GM19238 (cell line): ENCODE measurements around the gene ZNF711.
"Not testable (repeated sequence)": the region's sequence is repeated elsewhere in the genome, so short reads cannot be mapped to it uniquely, and the experiment has no call there.

ENCODE experiments used
- DNase-seq: peaks from one replicate; pipeline ENCODE4 v3.0.0; 2011; ENCODE audit warnings: low spot score; ENCODE audit not compliant: insufficient read length

The ZNF711 gene

DNA sequence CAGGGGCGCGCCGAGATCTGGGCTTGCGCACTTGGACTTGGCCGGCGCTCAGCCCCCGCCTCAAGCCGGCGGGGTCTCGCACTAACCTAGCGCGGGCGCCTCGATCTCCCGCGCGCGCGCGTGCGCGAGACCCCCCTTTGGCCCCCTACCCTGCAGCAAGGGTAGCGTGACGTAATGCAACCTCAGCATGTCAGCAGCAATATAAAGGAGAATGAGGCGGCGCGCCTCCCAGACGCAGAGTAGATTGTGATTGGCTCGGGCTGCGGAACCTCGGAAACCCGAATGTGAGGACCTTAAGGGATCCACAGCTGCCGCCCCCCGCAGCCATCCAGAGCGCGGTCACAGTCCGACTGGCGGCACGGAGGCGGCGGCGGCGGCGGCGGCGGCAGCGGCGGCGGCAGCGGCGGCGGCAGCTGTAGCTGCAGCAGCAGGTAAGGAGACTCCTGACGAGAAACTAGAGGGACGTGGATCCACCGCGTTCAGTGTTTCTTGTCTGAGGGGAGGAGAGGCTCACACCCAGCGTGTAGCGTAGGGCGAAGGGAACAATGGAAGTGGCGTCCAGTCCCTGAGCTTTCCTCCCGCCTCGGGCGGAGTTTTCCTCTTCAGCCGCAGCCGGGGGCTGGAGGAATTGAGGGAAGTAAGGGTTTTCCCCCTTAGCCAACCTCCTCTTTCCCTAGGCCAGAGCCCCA lies at the start of gene ZNF711, which contains the start of gene SATL1:
ZNF711 (plus strand) TSS at position 231 of the 689 bp plus-strand sequence. CDS start 3,582 bp downstream, outside the sequence.
SATL1 (minus strand) TSS at position 19 of the 689 bp plus-strand sequence. CDS start 134,811 bp downstream, outside the sequence.
- no peak for DNase-seq

DNA sequence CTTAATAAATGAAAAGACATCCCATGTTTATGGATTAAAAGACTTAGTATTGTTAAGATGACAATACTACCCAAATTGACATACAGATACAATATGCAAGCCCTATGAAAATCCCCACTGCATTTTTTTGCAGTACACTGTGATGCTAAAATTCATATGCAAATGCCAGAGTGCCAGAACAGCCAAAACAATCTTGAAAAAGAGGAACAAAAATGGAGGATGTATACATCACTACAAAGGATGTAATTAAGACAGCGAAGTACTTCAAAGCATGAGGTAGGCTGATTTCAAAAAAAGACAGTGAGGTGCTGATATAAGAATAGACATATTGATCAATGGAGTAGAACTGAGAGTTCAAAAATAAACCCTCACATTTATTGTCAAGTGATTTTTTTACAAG lies 47.5 kb upstream of the ZNF711 start:
- DNase-seq, result no peak

DNA sequence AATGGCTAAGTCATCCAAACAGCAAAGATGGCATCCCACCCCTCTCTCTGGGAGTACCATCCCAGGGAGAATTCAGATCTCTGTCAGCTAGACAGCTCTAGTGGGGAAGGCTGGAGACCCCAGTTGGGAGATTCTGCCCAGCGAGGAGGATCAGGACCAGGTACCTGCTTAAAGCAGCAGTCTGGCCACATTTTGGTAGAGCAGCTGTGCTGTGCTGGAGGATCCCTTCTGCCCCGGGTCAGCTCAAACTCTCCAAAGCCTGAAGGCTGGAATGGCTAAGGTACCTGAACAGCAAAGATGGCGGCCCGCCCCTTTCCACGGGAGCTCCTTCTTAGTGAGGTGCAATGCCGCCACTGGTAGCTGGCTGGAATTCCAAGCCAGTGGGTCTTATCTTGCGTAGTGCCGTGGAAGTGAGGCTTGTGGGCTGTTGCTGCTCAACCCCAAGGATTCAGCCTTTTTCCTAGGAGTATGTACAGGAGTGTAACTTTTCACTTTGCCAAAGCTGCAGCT lies 40.3 kb upstream of the ZNF711 start:
- DNase-seq, result no peak

DNA sequence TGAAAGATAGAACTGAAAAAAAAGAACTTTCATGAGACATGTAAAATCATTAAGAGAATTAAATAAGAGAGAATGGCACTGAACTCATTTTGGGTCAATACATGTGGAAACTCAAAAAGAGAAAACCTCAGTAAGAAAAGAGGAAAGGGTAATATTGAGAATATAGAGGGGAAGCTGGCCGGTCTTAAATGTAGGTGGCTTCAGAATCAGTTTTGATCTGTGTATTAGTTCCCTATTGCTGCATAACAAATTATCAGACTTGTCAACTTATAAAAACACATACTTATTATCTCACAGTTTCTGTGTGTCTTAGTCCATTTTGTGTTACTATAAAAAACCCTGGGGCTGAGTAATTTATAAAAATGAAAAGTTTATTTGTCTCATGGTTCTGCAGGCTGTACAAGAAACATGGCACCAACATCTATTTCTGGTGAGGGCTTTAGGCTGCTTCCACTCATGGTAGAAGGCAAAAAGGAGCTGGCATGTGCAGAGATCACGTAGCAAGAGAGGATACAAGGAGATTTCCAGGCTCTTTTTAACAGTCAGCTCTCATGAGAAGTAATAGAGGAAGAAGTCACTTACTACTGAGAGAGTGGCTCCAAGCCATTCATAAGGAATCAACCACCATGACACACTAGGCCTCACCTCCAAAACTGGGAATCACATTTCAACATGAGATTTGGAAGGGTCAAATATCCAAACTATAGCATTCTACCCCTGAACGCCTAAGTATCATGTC lies 29.8 kb upstream of the ZNF711 start:
- DNase-seq, result no peak

- DNase-seq, result no peak
Observed at GRCh38 chrX:85215946-85216345, 27.8 kb upstream of the ZNF711 start.

DNA sequence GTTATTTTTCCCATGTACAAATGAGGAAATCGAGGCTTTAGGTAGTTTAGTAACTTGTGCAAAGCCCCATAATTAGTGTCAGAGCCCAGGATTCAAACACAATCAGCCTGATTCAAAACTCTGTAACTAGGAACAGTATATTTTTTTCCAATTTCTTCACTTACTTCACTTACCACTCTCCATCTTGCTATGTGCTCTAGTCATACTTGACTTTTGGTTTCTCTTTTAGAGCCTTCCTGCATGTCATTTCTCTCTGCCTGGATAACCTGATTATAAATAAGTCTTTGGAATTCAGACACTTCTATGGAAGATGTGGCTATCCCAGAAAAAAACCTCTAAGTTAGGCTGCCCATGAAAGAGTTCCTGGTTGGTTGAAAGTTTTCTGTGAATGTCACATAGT lies 22.4 kb upstream of the ZNF711 start:
- no peak for DNase-seq

GRCh38 chrX:85223359-85223758 lies 20.4 kb upstream of the ZNF711 start:
- DNase-seq, result no peak

DNA sequence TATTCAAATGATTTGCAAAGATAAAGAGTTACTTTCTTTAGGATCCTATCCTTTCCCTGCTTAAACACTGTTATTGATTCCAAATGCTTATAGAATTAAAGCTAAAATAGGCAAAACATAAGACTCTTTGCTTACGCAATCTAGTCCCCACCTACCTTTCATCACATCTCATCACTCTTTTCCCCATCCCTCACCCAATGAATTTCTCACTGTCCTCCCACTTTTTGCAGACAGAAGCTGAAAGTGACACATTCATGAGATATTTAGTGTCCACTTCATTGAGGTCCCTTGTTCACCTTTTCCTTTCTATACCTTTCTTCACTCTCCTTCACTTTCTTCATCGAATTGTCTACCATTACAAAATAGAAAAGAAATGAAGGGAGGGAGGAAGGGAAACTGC lies 636 bp upstream of the ZNF711 start:
- DNase-seq, result no peak

GRCh38 chrX:85244450-85245211 lies 840 bp downstream of the ZNF711 start:
- DNase-seq, result no peak

- DNase-seq, result not testable (repeated sequence)
Observed at GRCh38 chrX:85285286-85285685, 41.5 kb downstream of the ZNF711 start.

- DNase-seq, result no peak
Observed at GRCh38 chrX:85288992-85289723, 45.4 kb downstream of the ZNF711 start.

DNA sequence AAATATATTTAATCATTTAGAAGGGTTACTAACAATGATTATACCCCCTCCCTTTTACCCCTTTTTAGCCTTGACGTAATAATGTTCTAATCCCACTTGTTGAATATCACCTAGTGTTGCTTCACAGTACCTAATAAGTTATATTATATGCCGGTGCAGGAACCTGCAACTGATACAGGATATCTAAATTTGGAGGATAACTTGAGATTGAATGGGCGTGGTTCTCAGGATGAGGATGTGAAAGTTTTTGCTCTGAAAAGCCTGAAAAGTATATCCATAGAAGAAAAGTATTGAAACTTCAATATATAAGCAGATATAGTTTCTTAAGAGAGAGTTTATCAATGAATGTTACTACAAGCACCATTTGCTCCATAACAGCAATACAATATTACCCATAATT lies 59.8 kb downstream of the ZNF711 start:
- DNase-seq, result no peak

DNA sequence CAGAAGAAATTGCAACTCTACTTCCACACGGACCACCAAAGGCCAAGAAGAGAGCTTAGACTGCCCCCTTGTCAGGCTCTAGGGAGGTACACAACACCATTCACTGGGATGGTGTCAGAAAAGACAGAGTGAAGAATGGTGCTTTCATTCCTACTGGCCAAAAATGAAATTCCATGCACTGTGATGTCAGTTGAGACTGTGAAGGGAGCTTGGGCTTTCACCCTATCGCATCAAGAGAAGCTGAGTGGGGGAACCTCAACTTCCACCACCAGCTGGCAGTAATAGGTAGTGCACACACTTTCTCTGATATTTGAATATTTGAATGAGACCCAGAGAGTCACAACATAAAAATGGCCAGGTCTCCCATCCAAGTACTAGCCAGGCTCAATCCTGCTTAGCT lies 65.9 kb downstream of the ZNF711 start:
- DNase-seq, result no peak

GRCh38 chrX:85311348-85311747 lies 67.6 kb downstream of the ZNF711 start:
- not testable (repeated sequence) for DNase-seq
